K562 (cell line): Measurements from ENCODE around the gene GRIN1. TPM values are rescaled to one million over a fixed set of nuclear protein-coding genes. Genes with fewer than 3 reads are reported as not detected.

Source experiments
- ATAC-seq: fragments of 200-7000 bp; cut with Tn5 transposase; 3 replicates; pipeline ENCODE4 v1.9.1; 2020; ENCODE audit warnings: moderate library complexity
- BruUV-seq: library from RNA; stranded (reverse); fragments of 400-500 nt; replicated peaks from 2 replicates; lab custom pipeline; 2021; lab: Mats Ljungman, UMichigan
- CTCF ChIA-PET: fragments of 300-600 bp; formaldehyde crosslinking; extraction: SDS; loops from one replicate; lab custom pipeline; 2021; ENCODE audit warnings: low intra/inter-chr PET ratio; lab: Yijun Ruan, JAX
- POLR2A ChIA-PET: fragments of 300-600, 350-650 bp; sonication (Branson Sonifier 250); formaldehyde crosslinking; extraction: SDS; loops from one replicate; lab custom pipeline; 2021; ENCODE audit warnings: antibody characterized with exemption, inconsistent platforms; lab: Yijun Ruan, JAX
- DNase-seq, 4 experiments: peaks; one replicate each; pipeline versions ENCODE4 v3.0.0 to v3.0.0-alpha.2; 2011 to 2018; ENCODE audit warnings: low spot score in 3 of 4, mixed read lengths in 3 of 4; ENCODE audit errors: extremely low read depth in 1 of 4
- FAIRE-seq: peaks from 2 replicates; lab custom pipeline; 2011; peaks lifted over from hg19 to GRCh38; lab: Jason Lieb, UNC
- H2AFZ ChIP-seq: 2 replicates; pipeline ENCODE4 v1.6.0; 2011; ENCODE audit warnings: low read depth, low read length, control low read depth, inconsistent platforms
- H3K27ac ChIP-seq: fragments of 200-600 bp; 3 replicates; pipeline ENCODE4 v1.8.0; 2011; ENCODE audit warnings: low read depth, mild to moderate bottlenecking, control low read depth, inconsistent platforms, low read length, moderate library complexity, mixed read lengths; ENCODE audit errors: extremely low read depth
- H3K27me3 ChIP-seq, 2 experiments: fragments of 300-600 bp in 1 of 2; 2 replicates in 1 of 2; 3 replicates in 1 of 2; pipeline versions ENCODE4 v1.6.0 to v1.8.0; 2011; ENCODE audit warnings: inconsistent platforms in 2 of 2, low read length in 2 of 2, mild to moderate bottlenecking in 1 of 2, mixed read lengths in 1 of 2, moderate library complexity in 1 of 2; ENCODE audit not compliant: control insufficient read depth in 2 of 2, insufficient read depth in 2 of 2
- H3K36me3 ChIP-seq: fragments of 300-600 bp; 3 replicates; pipeline ENCODE4 v1.8.0; 2011; ENCODE audit warnings: mild to moderate bottlenecking, low read length, inconsistent platforms; ENCODE audit not compliant: control insufficient read depth, insufficient read depth
- H3K4me1 ChIP-seq, 2 experiments: fragments of 200-600 bp in 1 of 2; replicated peaks in 1 of 2; 2 replicates in 1 of 2; 3 replicates in 1 of 2; pipeline versions ENCODE4 v1.5.1 to v1.8.0; 2011; ENCODE audit warnings: inconsistent platforms in 2 of 2, low read length in 2 of 2, mild to moderate bottlenecking in 1 of 2, mixed read lengths in 1 of 2, moderate library complexity in 1 of 2; ENCODE audit not compliant: control insufficient read depth in 2 of 2, insufficient read depth in 2 of 2
- H3K4me2 ChIP-seq: 2 replicates; pipeline ENCODE4 v1.6.1; 2011; ENCODE audit warnings: low read length, control low read depth, inconsistent platforms, mixed read lengths; ENCODE audit not compliant: insufficient read depth
- H3K4me3 ChIP-seq: fragments of 200-600 bp; sonication (generic), shearing (Covaris generic); 2 replicates; pipeline ENCODE4 v1.5.1; 2016; ENCODE audit warnings: control low read depth, inconsistent platforms
- H3K79me2 ChIP-seq: fragments of 200-600 bp; 3 replicates; pipeline ENCODE4 v1.8.0; 2011; ENCODE audit warnings: low read length, inconsistent platforms; ENCODE audit not compliant: control insufficient read depth, insufficient read depth
- H3K9ac ChIP-seq, 2 experiments: 2 replicates each; pipeline versions ENCODE4 v1.6.0 to v1.6.1; 2011; ENCODE audit warnings: low read depth in 2 of 2, low read length in 2 of 2, control low read depth in 1 of 2, inconsistent platforms in 1 of 2, mild to moderate bottlenecking in 1 of 2, mixed read lengths in 1 of 2; ENCODE audit not compliant: insufficient read depth in 1 of 2
- H3K9me1 ChIP-seq: one replicate; pipeline ENCODE4 v1.6.0; 2011; ENCODE audit warnings: inconsistent platforms, mild to moderate bottlenecking, low read length, moderate library complexity; ENCODE audit not compliant: control insufficient read depth, insufficient read depth
- H3K9me3 ChIP-seq: replicated peaks from 2 replicates; pipeline ENCODE4 v1.5.1; 2011; ENCODE audit warnings: low read depth, low read length, inconsistent platforms; ENCODE audit not compliant: control insufficient read depth, insufficient read depth
- H4K20me1 ChIP-seq: replicated peaks from 2 replicates; pipeline ENCODE4 v1.6.1; 2011; ENCODE audit warnings: low read length, inconsistent platforms, mixed read lengths; ENCODE audit not compliant: control insufficient read depth, insufficient read depth
- ATF6 ChIP-seq: sonication (generic); formaldehyde crosslinking; IDR thresholded peaks from 2 replicates; pipeline ENCODE4 v1.4.0; 2020; ENCODE audit warnings: mild to moderate bottlenecking, missing genetic modification reagents
- DDX20 ChIP-seq: fragments of 450-650 bp; IDR thresholded peaks from 2 replicates; pipeline ENCODE4 v1.6.1; 2016; ENCODE audit warnings: missing genetic modification characterization, low read depth, mild to moderate bottlenecking, missing compliant biosample characterization, moderate library complexity
- HES1 ChIP-seq: fragments of 450-650 bp; IDR thresholded peaks from 2 replicates; pipeline ENCODE4 v1.6.1; 2016; ENCODE audit warnings: low read depth, mild to moderate bottlenecking, moderate library complexity
- HNRNPLL ChIP-seq: fragments of 200-400 bp; formaldehyde crosslinking; IDR thresholded peaks from 2 replicates; pipeline ENCODE4 v1.6.1; 2017; ENCODE audit warnings: low read length, low read depth, mild to moderate bottlenecking; ENCODE audit not compliant: poor library complexity, severe bottlenecking
- MLLT1 ChIP-seq, 2 experiments: fragments of 450-650 bp; IDR thresholded peaks; 2 replicates each; pipeline ENCODE4 v1.6.1; 2016
- NBN ChIP-seq: fragments of 450-650 bp; IDR thresholded peaks from 2 replicates; pipeline ENCODE4 v1.6.1; 2016; ENCODE audit warnings: low read depth, mild to moderate bottlenecking
- NFIC ChIP-seq: fragments of 450-650 bp; IDR thresholded peaks from 2 replicates; pipeline ENCODE4 v1.6.1; 2017; ENCODE audit warnings: mild to moderate bottlenecking, inconsistent platforms
- POLR2A ChIP-seq: fragments of 450-650 bp; conservative IDR thresholded peaks from 2 replicates; pipeline ENCODE4 v1.6.1; 2016
- ZKSCAN1 ChIP-seq: fragments of 150-350 bp; IDR thresholded peaks from 2 replicates; pipeline ENCODE4 v1.6.1; 2016; ENCODE audit warnings: low read depth, low read length
- ZKSCAN3 ChIP-seq: fragments of 250-450 bp; sonication (Bioruptor Pico); IDR thresholded peaks from 2 replicates; pipeline ENCODE4 v1.4.0; 2020
- ZNF165 ChIP-seq: fragments of 250-450 bp; sonication (Bioruptor Pico); IDR thresholded peaks from 2 replicates; pipeline ENCODE4 v1.4.0; 2020; ENCODE audit warnings: borderline replicate concordance
- ZNF274 ChIP-seq: IDR thresholded peaks from 2 replicates; pipeline ENCODE4 v1.6.1; 2011; ENCODE audit warnings: low read depth, mild to moderate bottlenecking, low read length, moderate library complexity, borderline replicate concordance
- ZNF444 ChIP-seq: fragments of 250-450 bp; sonication (Bioruptor Pico); IDR thresholded peaks from 2 replicates; pipeline ENCODE4 v1.4.0; 2020; ENCODE audit warnings: mild to moderate bottlenecking, moderate library complexity
- WGBS: fragments of 100-300 bp; shearing (Covaris generic); methylation state at CpG from one replicate; pipeline ENCODE4 v1.1.6; 2016; ENCODE audit warnings: low coverage, mixed read lengths; ENCODE audit not compliant: insufficient coverage; ENCODE audit errors: missing lambda C conversion rate; 5-methylcytosine and 5-hydroxymethylcytosine counted together
- in situ Hi-C: fragments of 300-500 bp; cut with MboI; formaldehyde crosslinking; loops from 4 replicates; pipeline ENCODE4 v1.15.0; 2018; ENCODE audit warnings: inconsistent platforms, mixed read lengths
- intact Hi-C: fragments of 100-400 bp; cut with micrococcal nuclease; formaldehyde crosslinking; loops from 2 replicates; pipeline ENCODE4 v1.14.2; 2022
- polyA plus RNA-seq, 8 experiments: library from polyadenylated mRNA; depleted of rRNA in 4 of 8; stranded (reverse) in 5 of 8; unstranded in 3 of 8; fragments of >200 nt; fragmentation: Nextera tagmentation in 2 of 8; fragmentation: Illumina TruSeq in 1 of 8; extraction: Ambion mirVana in 2 of 8; extraction: Trizol in 1 of 8; gene quantifications; 2 replicates each; pipeline versions ENCODE4 v1.2.1 to v1.2.3, GENCODE V29; 2011 to 2014; ENCODE audit warnings: inconsistent platforms in 1 of 8, missing spikeins in 1 of 8
- total RNA-seq, 7 experiments: library from RNA; depleted of rRNA in 6 of 7; stranded (reverse); fragments of >200 nt in 6 of 7; fragmentation: Illumina TruSeq in 2 of 7; extraction: Trizol in 2 of 7; gene quantifications; 2 replicates each; pipeline versions ENCODE4 v1.2.1 to v1.2.3, GENCODE V29; 2011 to 2021; ENCODE audit warnings: low replicate concordance in 1 of 7

GRIN1 gene
- total and polyA plus RNA-seq, 9 of the 15 experiments (the other 6 are each of a cell fraction or from before 2014, with no cell fraction given) = 0.03 to 0.35 (median 0.16) TPM; not detected in 6

GRCh38 chr9:137163805-137164204, 24.9 kb downstream of the GRIN1 start (continued):
- TF ChIP-seq ATF6 (CRISPR knock-in tag) (no peak), POLR2A (no peak)

GRCh38 chr9:137164370-137165249, 25.7 kb downstream of the GRIN1 start:
- no peaks in the 10 kb centered on the region for H3K79me2 ChIP-seq
- ChIA-PET POLR2A (interaction anchor here (0.6 to 1.4 kb wide), 2 partner anchors 17 to 80 kb away, joined by 3 to 4 read pairs; no protein-coding TSS in a partner anchor), CTCF (no interaction called here)
- ATAC-seq (no peak), FAIRE-seq (no peak), DNase-seq (peak in 1 of 4 experiments; percentile 10)
- H3K4me3 ChIP-seq = no peak overlapping the region
- H4K20me1 ChIP-seq = no peaks in the 10 kb centered on the region; the same call in 1 of the 2 replicates
- no peaks in the 10 kb centered on the region for H3K9me3 ChIP-seq
- H3K27ac ChIP-seq = no peak overlapping the region
- no peaks in the 10 kb centered on the region for H3K36me3 ChIP-seq
- in situ Hi-C loops = no loop called here
- peak overlapping the region in 1 of 2 experiments; percentile 71; a peak in 2 of 4 replicates for H3K9ac ChIP-seq
- peaks cover 0 to 99% of the 10 kb centered on the region in 2 experiments; a peak in 3 of 5 replicates for H3K4me1 ChIP-seq
- H3K9me1 ChIP-seq = no peaks in the 10 kb centered on the region
- H2AFZ ChIP-seq = no peak overlapping the region
- BruUV-seq = no TSS peak
- H3K27me3 ChIP-seq = peaks cover 29 to 39% of the 10 kb centered on the region in 2 experiments; a peak in 4 of 5 replicates
- intact Hi-C loops = no loop called here
- 25% methylated on average over 20 of the region's 34 CpGs for WGBS
- H3K4me2 ChIP-seq = no peak overlapping the region
- TF ChIP-seq ZKSCAN1 = no peak
- no peak for TF ChIP-seq MLLT1 (IDR thresholded peaks at IDR 0.05)
- no peak for TF ChIP-seq NFIC
- TF ChIP-seq ZNF444 (CRISPR knock-in tag) = no peak
- no peak for TF ChIP-seq ATF6 (CRISPR knock-in tag)
- TF ChIP-seq ZKSCAN3 (CRISPR knock-in tag) = no peak
- TF ChIP-seq ZNF274 = no peak
- no peak for TF ChIP-seq HES1
- no peak for TF ChIP-seq NBN
- no peak for TF ChIP-seq DDX20 (tag)
- no peak for TF ChIP-seq ZNF165 (CRISPR knock-in tag)
- no peak for TF ChIP-seq HNRNPLL
